HG03045 (cell line): ENCODE measurements around the gene ICAM3.

Experiments used
- ATAC-seq: cut with Tn5 transposase; IDR thresholded peaks from one replicate; pipeline ENCODE4 v1.9.1; 2021; ENCODE audit warnings: mild to moderate bottlenecking, moderate library complexity; ENCODE audit not compliant: unreplicated experiment

The ICAM3 gene

GRCh38 chr19:10292789-10293636 is 46.4 kb downstream of the ICAM3 start:
- no peak for ATAC-seq

- peak; percentile 39 for ATAC-seq
Observed at GRCh38 chr19:10292206-10292788, 47.1 kb downstream of the ICAM3 start.

- ATAC-seq = no peak
Observed at GRCh38 chr19:10291554-10292205, 47.7 kb downstream of the ICAM3 start.

GRCh38 chr19:10290876-10291553 is 48.4 kb downstream of the ICAM3 start:
- no peak for ATAC-seq

- ATAC-seq = no peak
Observed at GRCh38 chr19:10290357-10290875, 49.0 kb downstream of the ICAM3 start.

- no peak for ATAC-seq
Observed at GRCh38 chr19:10289836-10290356, 49.5 kb downstream of the ICAM3 start, which contains the start of gene ICAM5. ICAM5 (plus strand) TSS chr19:10289952; CDS start chr19:10290044, 92 bp downstream.

GRCh38 chr19:10289167-10289835 is 50.1 kb downstream of the ICAM3 start:
- ATAC-seq = no peak

- no peak for ATAC-seq
Observed at GRCh38 chr19:10288662-10289166, 50.7 kb downstream of the ICAM3 start.

GRCh38 chr19:10286803-10287737 is 52.4 kb downstream of the ICAM3 start, which contains the start of gene ICAM4:
ICAM4 (plus strand) TSS chr19:10286955; CDS start chr19:10287013, 58 bp downstream.
- no peak for ATAC-seq

- no peak for ATAC-seq
Observed at GRCh38 chr19:10285393-10285792, 54.0 kb downstream of the ICAM3 start.

GRCh38 chr19:10284960-10285278 is 54.5 kb downstream of the ICAM3 start:
- ATAC-seq = no peak

- no peak for ATAC-seq
Observed at GRCh38 chr19:10284065-10284959, 55.1 kb downstream of the ICAM3 start.
